ENCODE results near the gene SEMA6D. TPM values are rescaled to one million over a fixed set of nuclear protein-coding genes. Genes with fewer than 3 reads are reported as not detected.

The SEMA6D gene
- total RNA-seq, 3 donors from 2014 or later (not counting 1 experiment from before 2014, with no cell fraction given) = not detected

DNA sequence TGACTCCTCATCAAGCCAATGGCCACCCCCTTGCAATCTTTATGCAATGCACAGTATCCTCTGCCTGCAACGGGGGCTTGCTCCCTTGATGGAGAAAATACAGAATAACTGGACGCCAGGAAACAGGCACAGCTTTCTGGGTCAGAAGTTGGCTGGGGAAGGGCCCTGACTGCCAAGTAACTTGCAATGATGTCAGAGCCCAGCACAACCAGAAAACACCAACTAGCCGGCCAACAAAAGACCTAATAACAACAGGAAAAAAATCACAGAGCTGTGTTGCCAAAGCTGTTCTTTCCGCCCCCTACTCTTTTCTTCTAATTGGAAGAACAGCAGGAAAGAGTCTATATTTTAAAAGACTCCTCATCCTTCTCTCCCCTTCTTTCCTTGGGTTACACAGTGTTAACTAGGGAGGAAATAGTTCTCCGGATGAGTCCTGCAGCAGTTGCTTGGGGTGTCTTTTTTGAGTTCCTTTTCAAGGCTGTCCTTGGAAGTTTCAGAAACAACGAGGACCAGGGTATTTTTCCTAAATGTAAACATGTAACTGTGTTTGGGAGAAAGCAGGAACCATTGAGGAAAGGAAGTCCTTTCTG, 1.4 kb upstream of the SEMA6D start:
- no peak overlapping the region for H3K4me3 Mint-ChIP-seq
- H3K27me3 ChIP-seq (ENCODE audit: control insufficient read depth, insufficient read depth, low read length) = peaks cover 26% of the 10 kb centered on the region

GRCh38 chr15:47716516-47716915, 789 bp upstream of the SEMA6D start:
- no peaks in the 10 kb centered on the region for H3K36me3 Mint-ChIP-seq
- 80% methylated on average over 1 of the region's 2 CpGs for WGBS (ENCODE audit: insufficient coverage)

More for the DNA sequence above, 1.4 kb upstream of the SEMA6D start:
- Mint-ChIP-seq H3K4me1 (peaks cover 4 to 5% of the 10 kb centered on the region in 2 donors), H3K27ac (no peak overlapping the region), H3K27me3 (ENCODE audit: low read depth in 2 of 2) (peaks cover 35 to 54% of the 10 kb centered on the region in 2 donors), H3K36me3 (no peaks in the 10 kb centered on the region), H3K9me3 (no peaks in the 10 kb centered on the region)
- TF ChIP-seq, protein P1, sequence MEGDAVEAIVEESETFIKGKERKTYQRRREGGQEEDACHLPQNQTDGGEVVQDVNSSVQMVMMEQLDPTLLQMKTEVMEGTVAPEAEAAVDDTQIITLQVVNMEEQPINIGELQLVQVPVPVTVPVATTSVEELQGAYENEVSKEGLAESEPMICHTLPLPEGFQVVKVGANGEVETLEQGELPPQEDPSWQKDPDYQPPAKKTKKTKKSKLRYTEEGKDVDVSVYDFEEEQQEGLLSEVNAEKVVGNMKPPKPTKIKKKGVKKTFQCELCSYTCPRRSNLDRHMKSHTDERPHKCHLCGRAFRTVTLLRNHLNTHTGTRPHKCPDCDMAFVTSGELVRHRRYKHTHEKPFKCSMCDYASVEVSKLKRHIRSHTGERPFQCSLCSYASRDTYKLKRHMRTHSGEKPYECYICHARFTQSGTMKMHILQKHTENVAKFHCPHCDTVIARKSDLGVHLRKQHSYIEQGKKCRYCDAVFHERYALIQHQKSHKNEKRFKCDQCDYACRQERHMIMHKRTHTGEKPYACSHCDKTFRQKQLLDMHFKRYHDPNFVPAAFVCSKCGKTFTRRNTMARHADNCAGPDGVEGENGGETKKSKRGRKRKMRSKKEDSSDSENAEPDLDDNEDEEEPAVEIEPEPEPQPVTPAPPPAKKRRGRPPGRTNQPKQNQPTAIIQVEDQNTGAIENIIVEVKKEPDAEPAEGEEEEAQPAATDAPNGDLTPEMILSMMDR (IDR thresholded peaks at IDR 0.05) = no peak
- Histone ChIP-seq H3K9me3 (ENCODE audit: control insufficient read depth, insufficient read depth, low read length) (no peaks in the 10 kb centered on the region), H3K4me1 (ENCODE audit: control insufficient read depth, insufficient read depth, low read length) (peaks cover 5% of the 10 kb centered on the region), H3K4me3 (ENCODE audit: low read length) (no peak overlapping the region), H3K27ac (ENCODE audit: low read length) (no peak overlapping the region), H3K36me3 (ENCODE audit: control insufficient read depth, insufficient read depth, low read length) (no peaks in the 10 kb centered on the region)
- 34% methylated on average over 5 of the region's 6 CpGs for WGBS (ENCODE audit: insufficient coverage)
- intact Hi-C loops (cut with micrococcal nuclease) = no loop called here
- ATAC-seq = no peak
- no peak for DNase-seq

DNA sequence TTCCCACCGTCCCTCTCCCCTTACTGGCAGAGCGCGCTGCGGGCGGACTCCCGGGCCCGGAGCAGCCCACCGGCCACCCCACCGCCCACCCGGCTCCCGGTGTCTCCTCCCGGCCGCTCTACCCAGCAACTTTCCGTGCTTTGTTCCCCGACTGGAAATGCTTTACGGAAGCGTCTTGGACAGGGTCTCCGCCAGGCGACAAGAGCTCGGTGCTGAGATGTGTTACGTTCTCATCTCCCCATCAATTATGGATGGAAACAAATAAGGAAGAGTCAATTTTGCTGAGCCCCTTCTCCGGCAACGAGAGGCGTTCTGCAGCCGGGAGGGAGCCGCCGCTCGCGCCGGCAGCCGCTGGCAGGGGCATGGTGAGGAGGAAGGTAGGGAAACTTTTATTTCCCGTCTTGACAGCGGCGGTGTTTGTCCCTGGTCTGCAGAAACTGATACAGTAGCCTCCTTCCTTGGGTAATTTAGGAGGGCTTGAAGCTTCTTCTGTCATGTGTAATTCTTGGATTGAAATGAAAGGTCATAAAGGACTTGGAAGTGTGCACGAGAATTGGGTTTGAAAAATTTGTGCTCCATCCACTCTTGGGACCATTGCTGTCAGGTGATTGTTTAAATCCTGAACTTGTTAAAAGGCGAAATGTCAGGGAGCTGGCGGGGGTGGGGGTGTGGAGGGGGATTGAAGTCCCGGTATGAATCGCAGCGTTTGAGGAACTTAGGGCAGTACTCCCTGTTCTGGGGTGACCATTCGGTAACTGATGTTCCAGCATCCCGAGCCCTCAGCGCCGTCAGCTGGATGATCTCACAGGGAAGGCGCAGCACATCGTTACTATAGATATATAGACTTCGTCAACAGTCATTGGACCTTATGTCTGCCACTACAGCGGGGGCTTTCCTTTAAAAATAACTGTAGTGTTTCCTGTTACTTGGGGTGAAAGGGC, 1.5 kb downstream of the SEMA6D start:
- no peak for DNase-seq
- Histone ChIP-seq H3K9me3 (ENCODE audit: control insufficient read depth, insufficient read depth, low read length) (no peaks in the 10 kb centered on the region), H3K36me3 (ENCODE audit: control insufficient read depth, insufficient read depth, low read length) (no peaks in the 10 kb centered on the region), H3K4me3 (ENCODE audit: low read length) (no peak overlapping the region), H3K4me1 (ENCODE audit: control insufficient read depth, insufficient read depth, low read length) (peaks cover 5% of the 10 kb centered on the region), H3K27ac (ENCODE audit: low read length) (no peak overlapping the region), H3K27me3 (ENCODE audit: control insufficient read depth, insufficient read depth, low read length) (peaks cover 29% of the 10 kb centered on the region)
- TF ChIP-seq, protein P1 (IDR thresholded peaks at IDR 0.05) = no peak
- H3K9me3 Mint-ChIP-seq = no peaks in the 10 kb centered on the region
- H3K4me3 Mint-ChIP-seq = peak overlapping the region; percentile 42
- no peaks in the 10 kb centered on the region for H3K36me3 Mint-ChIP-seq
- H3K4me1 Mint-ChIP-seq = peaks cover 4 to 5% of the 10 kb centered on the region in 2 donors
- peaks cover 38 to 73% of the 10 kb centered on the region in 2 donors for H3K27me3 Mint-ChIP-seq (ENCODE audit: low read depth in 2 of 2)
- no peak overlapping the region for H3K27ac Mint-ChIP-seq
- 3% methylated on average over 48 of the region's 48 CpGs for WGBS (ENCODE audit: insufficient coverage)
- intact Hi-C loops (cut with micrococcal nuclease) = no loop called here
- no peak for ATAC-seq

More at GRCh38 chr15:47716516-47716915, 789 bp upstream of the SEMA6D start:
- H3K9me3 ChIP-seq (ENCODE audit: control insufficient read depth, insufficient read depth, low read length) = no peaks in the 10 kb centered on the region
- peaks cover 35 to 58% of the 10 kb centered on the region in 2 donors for H3K27me3 Mint-ChIP-seq (ENCODE audit: low read depth in 2 of 2)
- no peak overlapping the region for H3K4me3 Mint-ChIP-seq
- no peak overlapping the region for H3K4me3 ChIP-seq (ENCODE audit: low read length)
- no peaks in the 10 kb centered on the region for H3K36me3 ChIP-seq (ENCODE audit: control insufficient read depth, insufficient read depth, low read length)
- DNase-seq (no peak), ATAC-seq (no peak)
- H3K9me3 Mint-ChIP-seq = no peaks in the 10 kb centered on the region
- intact Hi-C loops (cut with micrococcal nuclease) = no loop called here
- TF ChIP-seq, protein P1 (IDR thresholded peaks at IDR 0.05) = no peak
- peaks cover 4 to 5% of the 10 kb centered on the region in 2 donors for H3K4me1 Mint-ChIP-seq
- no peak overlapping the region for H3K27ac Mint-ChIP-seq
- H3K27me3 ChIP-seq (ENCODE audit: control insufficient read depth, insufficient read depth, low read length) = peaks cover 26% of the 10 kb centered on the region
- no peak overlapping the region for H3K27ac ChIP-seq (ENCODE audit: low read length)
- H3K4me1 ChIP-seq (ENCODE audit: control insufficient read depth, insufficient read depth, low read length) = peaks cover 5% of the 10 kb centered on the region

All from natural killer cell (primary cell).